H7 (cell line): ENCODE data around the gene C1orf198. TPM values are rescaled to one million over a fixed set of nuclear protein-coding genes. Genes with fewer than 3 reads are reported as not detected.

ENCODE experiments used
- DNase-seq: peaks from one replicate; pipeline ENCODE4 v3.0.0; 2012
- H3K27me3 ChIP-seq: 2 replicates; pipeline ENCODE4 v1.6.0; 2011; ENCODE audit warnings: mild to moderate bottlenecking, low read length; ENCODE audit not compliant: control insufficient read depth, insufficient read depth
- H3K36me3 ChIP-seq: replicated peaks from 2 replicates; pipeline ENCODE4 v1.5.1; 2011; ENCODE audit warnings: low read length; ENCODE audit not compliant: control insufficient read depth, insufficient read depth
- H3K4me3 ChIP-seq: 2 replicates; pipeline ENCODE4 v1.5.1; 2011; ENCODE audit warnings: low read depth, mild to moderate bottlenecking, control low read depth, low read length, moderate library complexity; ENCODE audit not compliant: insufficient read depth
- total RNA-seq: library from RNA; depleted of rRNA; stranded (reverse); fragments of >200 nt; shearing (Covaris generic); gene quantifications from 2 replicates; pipeline ENCODE4 v1.2.3, GENCODE V29; 2014

The C1orf198 gene
- total RNA-seq, 1 experiment from 2014 or later, result 52.0 TPM

DNA sequence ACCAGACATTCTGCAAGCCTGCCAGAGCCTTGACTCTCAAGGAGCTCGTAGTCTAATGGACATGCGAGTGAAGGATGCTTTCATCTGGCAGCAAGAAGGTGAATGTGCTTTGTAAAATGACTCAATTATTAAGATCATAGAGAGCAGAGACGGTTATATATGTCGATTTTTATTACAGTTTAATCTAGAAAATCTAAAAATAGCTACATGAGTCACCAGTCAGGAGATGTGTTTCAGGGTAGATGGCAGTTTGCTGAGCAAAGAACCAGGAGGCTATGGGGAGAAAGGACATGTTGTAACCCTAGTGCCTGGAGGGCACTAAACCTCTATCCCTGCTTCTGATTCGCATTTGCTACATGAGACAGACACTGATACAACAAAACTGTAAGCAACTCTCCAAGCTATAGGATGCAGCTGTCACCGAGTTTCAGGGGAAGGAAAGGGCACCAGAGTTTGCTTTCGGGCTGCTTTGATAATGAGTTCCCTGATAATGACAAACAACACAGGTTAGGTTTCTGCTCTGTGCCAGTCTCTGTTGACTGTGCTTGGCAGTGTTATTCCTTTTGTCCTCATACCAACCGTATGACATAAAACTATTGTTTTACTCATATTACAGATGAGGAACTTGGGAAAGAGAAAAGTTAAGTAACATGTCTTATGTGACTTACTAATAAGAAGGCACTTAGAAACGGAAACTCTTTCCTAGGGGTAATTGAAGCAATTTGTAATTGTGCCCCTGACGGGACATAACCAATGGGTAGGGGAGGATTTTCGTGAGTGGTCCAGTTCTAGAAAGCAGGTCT is 43.2 kb downstream of the C1orf198 start:
- DNase-seq, result no peak
- Histone ChIP-seq H3K36me3 (no peaks in the 10 kb centered on the region), H3K4me3 (no peak overlapping the region), H3K27me3 (no peaks in the 10 kb centered on the region)

DNA sequence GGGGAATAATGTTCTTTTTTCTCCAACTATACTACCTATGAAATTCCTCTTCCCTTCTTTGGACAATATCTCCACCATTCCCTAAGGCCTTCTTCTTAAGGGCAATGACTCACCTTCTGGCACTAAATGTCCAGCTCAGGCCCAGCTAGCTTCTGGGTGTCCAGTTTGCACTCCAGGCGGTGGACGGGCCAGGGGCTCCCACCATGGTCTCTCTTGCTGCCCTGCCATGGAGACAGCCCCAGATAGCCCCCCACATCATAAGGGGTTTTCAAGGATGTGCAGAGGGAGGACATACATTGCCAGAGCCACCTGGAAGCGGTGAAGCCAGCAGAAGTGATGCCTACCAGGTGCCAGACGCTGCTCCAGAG is 43.8 kb downstream of the C1orf198 start:
- Histone ChIP-seq H3K36me3 (no peaks in the 10 kb centered on the region), H3K4me3 (no peak overlapping the region), H3K27me3 (no peaks in the 10 kb centered on the region)
- no peak for DNase-seq

DNA sequence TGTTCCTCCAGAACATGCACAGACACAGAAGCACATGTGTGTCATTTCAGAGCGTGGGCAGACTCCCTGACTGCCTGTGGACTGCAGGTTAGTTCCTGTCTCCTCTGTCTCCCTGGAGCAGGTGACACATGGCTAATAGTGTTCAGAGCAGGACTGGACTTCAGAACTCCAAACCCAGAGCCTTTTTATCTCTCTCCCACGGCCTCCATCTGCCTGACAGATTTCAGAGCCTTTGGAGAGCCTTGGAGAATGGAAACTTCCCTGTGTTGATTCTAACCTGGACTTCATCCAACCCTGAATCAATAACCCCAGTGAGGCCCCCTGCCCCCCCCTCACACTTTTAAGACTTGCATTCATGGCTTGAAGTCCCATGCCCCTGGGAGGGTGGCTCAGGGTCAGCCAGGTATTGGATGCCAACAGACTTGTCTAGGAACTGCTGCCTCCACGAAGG is 44.4 kb downstream of the C1orf198 start:
- Histone ChIP-seq H3K4me3 (no peak overlapping the region), H3K36me3 (no peaks in the 10 kb centered on the region), H3K27me3 (no peaks in the 10 kb centered on the region)
- DNase-seq, result no peak

DNA sequence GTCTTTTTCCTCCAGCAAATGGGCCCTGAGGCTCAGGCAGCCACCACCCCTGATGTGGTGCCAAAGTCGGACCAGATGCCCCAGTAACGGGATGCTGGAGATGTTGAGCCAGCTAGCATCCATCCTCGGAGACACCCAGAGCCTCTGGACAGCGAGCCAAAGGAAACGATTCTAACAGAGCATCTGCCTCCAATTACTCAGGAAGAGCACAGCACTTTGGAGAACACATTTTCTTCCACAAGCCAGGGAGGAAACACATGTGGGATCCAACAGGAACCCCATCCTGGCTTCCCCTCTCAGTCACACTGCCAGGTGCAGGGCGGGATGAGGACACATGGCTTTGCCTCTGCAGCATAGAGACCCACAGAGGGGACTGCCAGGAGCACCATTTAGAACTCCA is 44.9 kb downstream of the C1orf198 start:
- no peaks in the 10 kb centered on the region for H3K27me3 ChIP-seq
- DNase-seq, result no peak
- H3K36me3 ChIP-seq, result no peaks in the 10 kb centered on the region
- no peak overlapping the region for H3K4me3 ChIP-seq

DNA sequence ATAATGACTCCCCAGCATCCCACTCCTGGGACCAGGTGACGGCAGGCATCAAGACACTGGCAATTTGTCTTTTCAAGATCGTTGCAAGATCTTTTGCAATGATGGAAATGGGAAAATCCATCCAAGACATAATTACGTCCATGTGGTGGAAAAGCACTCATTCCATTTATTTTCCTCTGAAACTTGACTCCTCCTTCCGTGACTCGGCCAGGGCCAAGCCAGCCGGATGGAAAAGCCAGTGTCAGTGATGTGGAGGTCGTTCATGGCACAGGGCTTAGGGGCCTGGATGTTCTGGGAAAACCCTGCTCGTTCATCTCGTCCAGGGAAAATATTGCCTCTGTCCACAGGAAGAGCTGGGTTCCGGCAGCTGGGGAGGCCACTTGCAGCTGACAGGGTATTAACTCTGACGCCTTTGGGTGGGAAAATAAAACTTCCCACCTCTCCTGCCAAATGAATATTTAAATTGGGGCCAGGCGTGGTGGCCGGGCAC is 46.2 kb downstream of the C1orf198 start:
- no peaks in the 10 kb centered on the region for H3K36me3 ChIP-seq
- DNase-seq, result no peak

DNA sequence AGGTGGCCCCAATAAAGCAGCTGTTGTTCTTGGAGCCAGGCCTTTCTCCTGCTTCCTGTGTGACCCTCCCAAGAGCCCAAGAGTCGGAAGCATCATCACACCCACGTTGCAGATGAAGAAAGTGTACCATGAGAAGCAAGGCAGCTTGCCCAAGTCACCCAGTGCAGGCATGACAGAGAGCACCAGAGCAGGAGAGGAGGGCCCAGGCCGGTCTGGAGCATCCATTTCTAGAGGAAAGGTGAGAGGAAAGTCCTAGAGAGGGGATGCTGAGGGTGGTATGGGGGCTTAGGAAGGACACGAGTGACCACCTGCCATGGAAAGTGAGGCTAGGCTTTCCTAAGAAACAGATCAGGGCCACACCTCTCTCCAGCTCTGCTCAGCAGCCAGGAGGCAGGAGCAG is 47.0 kb downstream of the C1orf198 start:
- Histone ChIP-seq H3K4me3 (no peak overlapping the region), H3K27me3 (no peaks in the 10 kb centered on the region), H3K36me3 (no peaks in the 10 kb centered on the region)
- no peak for DNase-seq

More for the DNA sequence above, 46.2 kb downstream of the C1orf198 start:
- Histone ChIP-seq H3K27me3 (no peaks in the 10 kb centered on the region), H3K4me3 (no peak overlapping the region)

DNA sequence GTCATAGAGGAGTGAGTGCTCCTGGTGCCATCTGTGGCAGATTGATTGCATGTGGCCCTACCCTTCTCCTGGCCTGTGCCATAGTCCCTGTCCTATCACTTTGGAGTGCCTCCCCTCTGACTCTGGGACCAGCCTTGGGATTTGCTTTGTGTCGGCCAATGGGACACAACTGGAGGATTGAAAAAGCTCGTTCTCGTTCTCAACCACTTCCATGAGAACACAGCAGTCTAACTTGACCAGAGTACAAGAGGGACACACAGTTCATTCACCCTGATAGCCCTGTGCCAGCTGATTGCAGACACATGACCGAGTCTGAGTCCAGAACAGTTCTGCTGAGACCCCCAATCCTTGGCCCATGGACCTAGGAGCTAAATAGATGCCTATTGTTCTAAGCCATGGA is 47.8 kb downstream of the C1orf198 start:
- no peak overlapping the region for H3K4me3 ChIP-seq
- H3K36me3 ChIP-seq, result no peaks in the 10 kb centered on the region
- no peaks in the 10 kb centered on the region for H3K27me3 ChIP-seq
- no peak for DNase-seq

DNA sequence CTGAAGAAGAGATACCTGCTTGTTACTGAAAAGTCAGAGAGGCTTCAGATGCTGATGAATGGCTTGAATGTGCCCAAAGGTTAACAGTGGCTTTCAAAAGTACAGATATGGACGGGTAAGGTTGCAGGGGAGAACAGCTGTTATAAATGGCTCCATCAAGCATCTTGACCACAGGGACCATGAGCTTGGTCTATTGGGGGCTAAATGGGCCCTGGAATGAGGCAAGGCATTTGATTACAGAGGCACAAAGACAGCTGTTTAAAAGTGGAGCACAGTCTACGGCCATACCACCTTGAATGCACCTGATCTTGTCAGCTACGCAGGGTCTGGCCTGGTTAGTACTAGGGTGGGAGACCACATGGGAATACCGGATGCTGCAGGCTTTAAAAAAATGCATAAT is 48.3 kb downstream of the C1orf198 start:
- Histone ChIP-seq H3K36me3 (no peaks in the 10 kb centered on the region), H3K4me3 (no peak overlapping the region), H3K27me3 (no peaks in the 10 kb centered on the region)
- no peak for DNase-seq

DNA sequence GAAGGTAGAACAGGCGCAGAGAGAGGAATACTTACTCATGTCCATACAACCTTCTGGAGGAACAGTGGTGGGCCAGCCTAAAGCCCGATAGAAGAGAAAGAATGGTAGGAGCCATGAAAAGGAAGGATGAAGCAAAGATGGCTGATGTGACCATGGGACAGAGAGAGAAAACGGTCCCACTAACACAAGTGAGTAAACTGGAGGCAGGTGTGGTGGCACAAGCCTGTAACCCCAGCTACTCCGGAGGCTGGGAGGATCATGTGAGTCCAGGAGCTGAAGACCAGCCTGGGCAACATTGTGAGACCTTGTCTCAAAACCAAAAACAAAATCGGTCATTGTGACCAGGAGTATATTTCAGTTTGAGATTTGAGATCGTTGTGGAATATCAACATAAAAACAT is 49.4 kb downstream of the C1orf198 start:
- Histone ChIP-seq H3K4me3 (no peak overlapping the region), H3K27me3 (no peaks in the 10 kb centered on the region), H3K36me3 (no peaks in the 10 kb centered on the region)
- DNase-seq, result no peak

DNA sequence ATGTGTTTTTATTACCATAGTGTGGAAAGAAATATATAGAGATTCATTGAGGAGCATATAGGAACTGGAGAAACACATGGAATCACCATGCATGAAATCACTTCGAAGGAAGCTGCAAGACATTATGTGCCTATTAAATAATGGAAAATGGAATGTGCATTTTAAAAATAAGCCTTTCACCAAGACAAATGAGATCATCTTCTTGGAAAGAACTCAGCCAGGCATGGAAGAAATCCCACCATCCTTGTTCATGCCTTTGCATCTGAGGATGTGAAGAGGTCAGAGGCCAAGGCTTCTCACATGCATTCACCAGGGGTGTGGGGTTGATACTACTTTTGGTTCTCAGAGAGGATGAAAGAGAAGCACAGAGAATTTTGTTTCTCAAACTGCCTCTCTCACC is 50.0 kb downstream of the C1orf198 start:
- no peak for DNase-seq
- Histone ChIP-seq H3K4me3 (no peak overlapping the region), H3K27me3 (no peaks in the 10 kb centered on the region), H3K36me3 (no peaks in the 10 kb centered on the region)

DNA sequence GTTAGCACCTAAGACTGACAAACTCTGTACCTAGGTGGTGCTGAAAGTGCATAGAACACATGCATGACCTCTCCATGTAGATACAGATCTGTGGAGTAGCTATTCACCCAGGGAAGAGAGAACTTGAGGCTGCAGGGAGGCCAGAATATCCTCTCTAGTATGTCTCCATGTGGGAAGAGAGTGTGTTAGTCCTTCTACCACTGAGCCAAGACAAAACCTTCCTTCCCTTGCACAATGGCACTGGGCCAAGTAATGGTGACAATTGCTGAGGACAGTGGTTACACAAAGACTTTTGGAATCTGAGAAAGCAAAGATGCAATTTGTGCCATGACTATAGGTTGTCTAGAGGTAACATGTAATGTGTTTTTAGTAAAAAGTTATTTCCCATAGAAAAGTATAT is 52.3 kb downstream of the C1orf198 start:
- Histone ChIP-seq H3K36me3 (no peaks in the 10 kb centered on the region), H3K27me3 (no peaks in the 10 kb centered on the region), H3K4me3 (no peak overlapping the region)
- DNase-seq, result no peak

DNA sequence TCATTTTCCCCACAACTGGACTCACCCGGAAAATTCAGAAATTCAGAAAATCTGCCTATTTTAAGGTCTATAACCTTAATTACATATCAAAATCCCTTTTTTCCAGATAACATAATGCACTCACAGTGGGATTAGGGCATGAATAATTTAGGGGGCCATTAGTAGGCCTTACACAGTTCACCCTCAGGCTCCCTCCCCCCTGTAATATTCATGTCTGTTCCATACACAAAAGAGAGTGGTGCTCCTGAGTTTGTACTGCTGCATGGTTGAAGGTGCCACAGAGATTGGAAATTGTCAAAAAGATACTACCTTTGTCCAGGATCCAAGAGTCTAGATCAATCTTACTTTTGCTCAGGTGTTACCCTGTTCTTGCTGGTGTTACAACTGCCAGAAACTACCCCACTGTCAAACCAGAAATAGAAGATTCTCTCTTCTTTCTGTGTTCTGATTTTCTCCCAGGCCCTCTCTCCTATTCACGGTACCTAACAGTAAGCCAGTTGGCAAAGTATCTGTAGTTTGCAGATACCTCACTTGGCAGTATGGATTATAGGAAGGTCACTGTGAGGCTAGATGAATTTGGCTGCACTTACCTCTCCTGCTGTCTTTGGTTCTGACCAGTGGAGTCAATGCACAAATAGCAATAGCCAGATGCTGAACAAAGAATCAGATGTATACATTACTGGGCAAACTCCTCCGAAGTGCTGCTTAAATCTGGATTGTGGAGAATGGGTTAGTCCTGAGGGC is 53.2 kb downstream of the C1orf198 start:
- Histone ChIP-seq H3K4me3 (no peak overlapping the region), H3K36me3 (no peaks in the 10 kb centered on the region), H3K27me3 (no peaks in the 10 kb centered on the region)
- DNase-seq, result no peak

DNA sequence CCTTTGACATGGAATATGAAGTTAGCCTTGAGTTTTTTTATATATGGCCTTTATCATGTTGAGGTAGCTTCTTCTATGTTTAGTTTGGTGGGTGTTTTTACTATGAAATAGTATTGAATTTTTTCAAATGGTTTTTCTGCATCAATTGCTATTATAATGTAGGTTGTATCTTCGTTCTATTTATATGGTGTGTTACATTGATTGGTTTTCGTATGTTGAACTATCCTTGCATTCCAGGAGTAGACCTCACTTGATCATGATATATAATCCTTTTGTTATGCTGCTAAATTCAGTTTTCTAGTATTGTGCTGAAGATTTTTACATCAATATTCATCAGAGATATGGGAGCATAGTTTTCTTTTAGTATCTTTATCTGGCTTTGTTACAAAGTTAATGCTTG is 55.8 kb downstream of the C1orf198 start:
- Histone ChIP-seq H3K36me3 (no peaks in the 10 kb centered on the region), H3K4me3 (no peak overlapping the region), H3K27me3 (no peaks in the 10 kb centered on the region)
- DNase-seq, result no peak

DNA sequence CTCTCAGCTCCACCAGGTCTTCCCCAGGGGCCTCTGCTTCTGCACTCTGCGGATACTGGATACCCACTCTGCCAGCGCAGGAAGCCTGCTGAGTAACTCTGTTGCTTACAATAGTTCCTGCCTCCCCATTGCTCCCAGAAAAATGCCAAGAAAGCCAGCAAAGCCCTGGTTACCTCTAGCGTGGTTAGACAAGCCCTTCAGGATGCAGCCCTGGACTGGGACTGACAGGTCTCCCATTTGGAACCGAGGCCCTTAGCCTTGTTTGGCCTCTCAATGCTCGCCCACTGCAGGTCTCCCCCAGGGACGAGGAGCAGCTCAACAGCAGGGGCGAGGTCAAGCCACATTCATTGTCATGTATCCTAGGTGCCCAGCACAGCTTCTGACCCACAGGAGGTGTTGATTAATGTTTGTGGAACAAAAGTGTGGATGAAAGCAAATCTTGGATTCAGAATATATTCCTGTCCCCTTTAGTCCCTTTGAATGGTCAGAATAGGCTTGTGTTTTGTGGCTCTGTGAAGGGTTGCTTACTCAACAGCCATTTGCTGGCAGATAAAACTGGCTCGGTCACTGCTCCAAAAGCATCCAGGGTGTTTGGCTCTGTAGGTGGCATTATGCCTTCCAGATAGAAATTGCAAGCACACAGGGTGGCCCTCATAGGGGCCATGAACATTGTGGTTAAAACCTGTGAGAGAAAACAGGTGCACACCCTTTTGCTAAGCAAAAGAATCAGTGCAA is 58.9 kb downstream of the C1orf198 start:
- H3K4me3 ChIP-seq, result no peak overlapping the region
- no peaks in the 10 kb centered on the region for H3K27me3 ChIP-seq
- no peaks in the 10 kb centered on the region for H3K36me3 ChIP-seq
- no peak for DNase-seq
